GM19023 (cell line): ENCODE measurements around the gene CT45A6.
"Not testable (repeated sequence)": the region's sequence is repeated elsewhere in the genome, so short reads cannot be mapped to it uniquely, and the experiment has no call there.

Experiments used
- ATAC-seq: cut with Tn5 transposase; IDR thresholded peaks from one replicate; pipeline ENCODE4 v1.9.1; 2021; ENCODE audit warnings: mild to moderate bottlenecking, moderate library complexity; ENCODE audit not compliant: unreplicated experiment

CT45A6 gene

GRCh38 chrX:135802687-135803086, at the start of gene CT45A6:
Gene CT45A6 (minus strand): TSS chrX:135802787. CDS start chrX:135798993, 3,794 bp downstream.
- ATAC-seq = not testable (repeated sequence)

DNA sequence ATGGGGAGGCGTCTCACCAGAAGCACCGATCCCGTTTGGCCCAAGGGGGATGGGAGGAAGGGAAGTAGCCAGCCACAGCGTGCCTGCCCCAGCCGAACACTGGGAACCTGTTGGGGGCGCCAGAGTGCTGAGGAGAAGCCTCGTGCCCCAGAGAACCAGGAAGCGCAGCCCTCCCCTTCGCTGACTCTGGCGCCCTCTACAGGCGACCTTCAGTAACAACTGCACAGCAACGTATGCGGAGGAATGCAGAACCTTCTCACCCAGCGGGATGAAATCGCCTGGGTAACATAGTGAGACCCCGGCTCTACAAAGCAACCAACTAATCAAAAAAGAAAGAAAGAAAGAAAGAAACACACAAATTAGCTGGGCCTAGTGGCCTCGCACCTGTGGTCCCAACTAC, 34.6 kb upstream of the CT45A6 start, which contains the start of gene CT45A7:
CT45A7 (minus strand) TSS at position 101 of the 400 bp plus-strand sequence. CDS start 3,747 bp downstream, outside the sequence.
- ATAC-seq = not testable (repeated sequence)

- not testable (repeated sequence) for ATAC-seq
These were observed 17.3 kb upstream of the CT45A6 start, which contains the start of gene CT45A2 for GRCh38 chrX:135819912-135820311. Gene CT45A2 (minus strand): TSS chrX:135820012. CDS start chrX:135816265, 3,747 bp downstream.

GRCh38 chrX:135785403-135785802, 17.2 kb downstream of the CT45A6 start, which contains the start of gene CT45A5:
Gene CT45A5 (minus strand): TSS chrX:135785503. CDS start chrX:135781729, 3,774 bp downstream.
- ATAC-seq = not testable (repeated sequence)

DNA sequence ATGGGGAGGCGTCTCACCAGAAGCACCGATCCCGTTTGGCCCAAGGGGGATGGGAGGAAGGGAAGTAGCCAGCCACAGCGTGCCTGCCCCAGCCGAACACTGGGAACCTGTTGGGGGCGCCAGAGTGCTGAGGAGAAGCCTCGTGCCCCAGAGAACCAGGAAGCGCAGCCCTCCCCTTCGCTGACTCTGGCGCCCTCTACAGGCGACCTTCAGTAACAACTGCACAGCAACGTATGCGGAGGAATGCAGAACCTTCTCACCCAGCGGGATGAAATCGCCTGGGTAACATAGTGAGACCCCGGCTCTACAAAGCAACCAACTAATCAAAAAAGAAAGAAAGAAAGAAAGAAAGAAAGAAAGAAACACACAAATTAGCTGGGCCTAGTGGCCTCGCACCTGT, 34.5 kb downstream of the CT45A6 start, which contains the start of gene CT45A3:
CT45A3 (minus strand) TSS at position 101 of the 400 bp plus-strand sequence. CDS start 3,747 bp downstream, outside the sequence.
- not testable (repeated sequence) for ATAC-seq

DNA sequence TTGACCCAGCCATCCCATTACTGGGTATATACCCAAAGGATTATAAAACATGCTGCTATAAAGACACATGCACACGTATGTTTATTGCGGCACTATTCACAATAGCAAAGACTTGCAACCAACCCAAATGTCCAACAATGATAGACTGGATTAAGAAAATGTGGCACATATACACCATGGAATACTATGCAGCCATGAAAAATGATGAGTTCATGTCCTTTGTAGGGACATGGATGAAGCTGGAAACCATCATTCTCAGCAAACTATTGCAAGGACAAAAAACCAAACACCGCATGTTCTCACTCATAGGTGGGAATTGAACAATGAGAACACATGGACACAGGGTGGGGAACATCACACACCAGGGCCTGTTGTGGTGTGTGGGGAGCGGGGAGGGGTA, 57.8 kb downstream of the CT45A6 start:
- not testable (repeated sequence) for ATAC-seq
